ENCODE data around the gene MLPH. TPM values are rescaled to one million over a fixed set of nuclear protein-coding genes. Genes with fewer than 3 reads are reported as not detected.

Gene MLPH
- total and polyA plus RNA-seq, 2 of the 13 experiments (the other 11 are each of a cell fraction or from before 2014, with no cell fraction given), result 0.12 TPM; not detected in 1

DNA sequence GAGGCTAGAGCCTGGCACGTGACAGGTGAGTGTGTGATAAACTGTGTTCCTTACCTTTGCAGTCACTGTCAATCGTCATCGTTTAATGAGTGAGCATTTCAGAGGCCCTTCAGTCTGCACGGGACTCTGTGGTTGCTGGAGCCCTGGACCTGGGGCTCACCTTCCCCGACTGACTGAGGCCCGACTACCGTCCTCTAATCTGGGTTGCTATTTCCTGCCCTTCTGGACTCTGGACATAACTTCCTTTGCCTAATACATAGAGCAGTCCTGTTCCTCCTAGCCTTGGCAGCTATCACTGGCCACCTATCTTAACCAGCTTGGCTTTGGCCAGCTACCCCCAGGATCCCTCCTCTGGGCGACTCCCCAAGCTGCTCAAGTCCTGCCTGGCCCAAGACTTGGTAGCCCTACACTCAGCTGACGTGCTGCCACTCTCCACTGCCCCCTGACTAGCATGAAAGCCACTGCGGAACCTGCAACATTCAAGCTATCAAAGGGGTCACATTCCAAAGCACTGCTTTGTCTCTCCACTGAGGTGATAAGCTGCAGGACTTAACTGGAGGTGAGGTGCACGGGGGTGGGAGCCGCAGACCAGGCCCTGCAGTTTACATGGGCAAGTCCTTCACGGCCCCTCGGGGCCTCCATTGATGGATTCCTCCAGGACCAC, 114.5 kb downstream of the MLPH start (continued):
- TF ChIP-seq PHF21A (CRISPR knock-in tag; IDR thresholded peaks at IDR 0.05) (peak; percentile 97), WIZ (CRISPR knock-in tag; IDR thresholded peaks at IDR 0.05) (no peak), ZNF431 (CRISPR knock-in tag; IDR thresholded peaks at IDR 0.05; ENCODE audit: borderline replicate concordance, low read depth) (peak; percentile 64; the same call in 1 of the 2 replicates), SALL2 (CRISPR knock-in tag; IDR thresholded peaks at IDR 0.05) (0 out of 2 replicates have a peak, but pooled peaks have one; percentile 48), ZNF124 (CRISPR knock-in tag; IDR thresholded peaks at IDR 0.05) (peak; percentile 94), ZNF788 (CRISPR knock-in tag; IDR thresholded peaks at IDR 0.05; ENCODE audit: borderline replicate concordance) (peak; percentile 83), ARID2 (CRISPR knock-in tag; IDR thresholded peaks at IDR 0.05; ENCODE audit: borderline replicate concordance) (peak; percentile 88; the same call in 1 of the 2 replicates), TCF7 (IDR thresholded peaks at IDR 0.05; ENCODE audit: low read depth) (no peak), ZNF333 (CRISPR knock-in tag; IDR thresholded peaks at IDR 0.05; ENCODE audit: borderline replicate concordance) (no peak; the same call in 1 of the 2 replicates), PHF20 (CRISPR knock-in tag; IDR thresholded peaks at IDR 0.05) (peak; percentile 38; the same call in 1 of the 2 replicates)
- TF ChIP-seq, protein P1, sequence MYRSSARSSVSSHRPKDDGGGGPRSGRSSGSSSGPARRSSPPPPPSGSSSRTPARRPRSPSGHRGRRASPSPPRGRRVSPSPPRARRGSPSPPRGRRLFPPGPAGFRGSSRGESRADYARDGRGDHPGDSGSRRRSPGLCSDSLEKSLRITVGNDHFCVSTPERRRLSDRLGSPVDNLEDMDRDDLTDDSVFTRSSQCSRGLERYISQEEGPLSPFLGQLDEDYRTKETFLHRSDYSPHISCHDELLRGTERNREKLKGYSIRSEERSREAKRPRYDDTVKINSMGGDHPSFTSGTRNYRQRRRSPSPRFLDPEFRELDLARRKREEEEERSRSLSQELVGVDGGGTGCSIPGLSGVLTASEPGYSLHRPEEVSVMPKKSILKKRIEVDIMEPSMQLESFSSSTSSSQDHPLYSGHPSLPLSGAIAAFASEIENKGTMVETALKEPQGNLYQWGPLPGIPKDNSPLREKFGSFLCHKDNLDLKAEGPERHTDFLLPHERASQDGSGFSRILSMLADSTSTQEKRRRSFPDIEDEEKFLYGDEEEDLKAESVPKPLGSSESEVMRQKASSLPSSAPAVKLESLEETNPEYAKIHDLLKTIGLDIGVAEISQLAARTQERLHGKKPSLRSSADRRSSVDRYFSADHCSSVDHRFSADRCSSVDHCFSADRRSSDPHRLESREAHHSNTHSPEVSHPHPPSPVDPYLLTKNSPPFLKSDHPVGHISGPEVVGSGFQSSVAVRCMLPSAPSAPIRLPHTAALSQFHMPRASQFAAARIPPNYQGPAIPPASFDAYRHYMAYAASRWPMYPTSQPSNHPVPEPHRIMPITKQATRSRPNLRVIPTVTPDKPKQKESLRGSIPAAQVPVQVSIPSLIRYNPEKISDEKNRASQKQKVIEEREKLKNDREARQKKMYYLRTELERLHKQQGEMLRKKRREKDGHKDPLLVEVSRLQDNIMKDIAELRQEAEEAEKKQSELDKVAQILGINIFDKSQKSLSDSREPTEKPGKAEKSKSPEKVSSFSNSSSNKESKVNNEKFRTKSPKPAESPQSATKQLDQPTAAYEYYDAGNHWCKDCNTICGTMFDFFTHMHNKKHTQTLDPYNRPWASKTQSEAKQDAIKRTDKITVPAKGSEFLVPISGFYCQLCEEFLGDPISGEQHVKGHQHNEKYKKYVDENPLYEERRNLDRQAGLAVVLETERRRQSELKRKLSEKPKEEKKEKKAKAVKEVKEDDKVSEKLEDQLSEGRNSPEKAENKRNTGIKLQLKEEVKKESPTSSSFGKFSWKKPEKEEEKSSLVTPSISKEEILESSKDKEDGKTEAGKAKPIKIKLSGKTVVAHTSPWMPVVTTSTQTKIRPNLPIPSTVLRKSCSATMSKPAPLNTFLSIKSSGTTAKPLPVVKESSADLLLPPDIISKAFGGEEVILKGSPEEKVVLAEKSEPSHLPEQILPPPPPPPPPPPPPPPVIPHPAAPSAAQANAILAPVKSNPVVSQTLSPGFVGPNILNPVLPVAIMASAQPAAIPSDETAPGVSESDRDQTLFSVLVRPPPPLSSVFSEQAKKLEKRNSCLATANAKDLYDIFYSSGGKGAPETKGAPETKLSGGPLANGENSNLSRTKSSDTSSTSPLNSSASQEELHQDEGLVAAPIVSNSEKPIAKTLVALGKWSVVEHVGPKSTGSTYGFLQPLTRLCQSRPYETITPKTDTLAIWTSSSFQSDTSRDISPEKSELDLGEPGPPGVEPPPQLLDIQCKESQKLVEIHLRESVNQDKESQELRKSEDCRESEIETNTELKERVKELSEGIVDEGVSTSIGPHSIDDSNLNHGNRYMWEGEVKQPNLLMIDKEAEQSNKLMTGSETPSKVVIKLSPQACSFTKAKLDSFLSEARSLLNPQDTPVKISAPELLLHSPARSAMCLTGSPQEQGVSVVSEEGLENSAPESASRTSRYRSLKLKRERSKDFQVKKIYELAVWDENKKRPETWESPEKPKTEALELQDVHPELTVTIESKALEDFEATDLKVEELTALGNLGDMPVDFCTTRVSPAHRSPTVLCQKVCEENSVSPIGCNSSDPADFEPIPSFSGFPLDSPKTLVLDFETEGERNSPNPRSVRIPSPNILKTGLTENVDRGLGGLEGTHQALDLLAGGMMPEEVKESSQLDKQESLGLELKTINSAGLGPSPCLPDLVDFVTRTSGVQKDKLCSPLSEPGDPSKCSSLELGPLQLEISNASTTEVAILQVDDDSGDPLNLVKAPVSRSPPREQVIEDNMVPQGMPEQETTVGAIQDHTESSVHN (CRISPR knock-in tag; IDR thresholded peaks at IDR 0.05), result peak; percentile 83; the same call in 1 of the 2 replicates
- TF ChIP-seq, protein P2, sequence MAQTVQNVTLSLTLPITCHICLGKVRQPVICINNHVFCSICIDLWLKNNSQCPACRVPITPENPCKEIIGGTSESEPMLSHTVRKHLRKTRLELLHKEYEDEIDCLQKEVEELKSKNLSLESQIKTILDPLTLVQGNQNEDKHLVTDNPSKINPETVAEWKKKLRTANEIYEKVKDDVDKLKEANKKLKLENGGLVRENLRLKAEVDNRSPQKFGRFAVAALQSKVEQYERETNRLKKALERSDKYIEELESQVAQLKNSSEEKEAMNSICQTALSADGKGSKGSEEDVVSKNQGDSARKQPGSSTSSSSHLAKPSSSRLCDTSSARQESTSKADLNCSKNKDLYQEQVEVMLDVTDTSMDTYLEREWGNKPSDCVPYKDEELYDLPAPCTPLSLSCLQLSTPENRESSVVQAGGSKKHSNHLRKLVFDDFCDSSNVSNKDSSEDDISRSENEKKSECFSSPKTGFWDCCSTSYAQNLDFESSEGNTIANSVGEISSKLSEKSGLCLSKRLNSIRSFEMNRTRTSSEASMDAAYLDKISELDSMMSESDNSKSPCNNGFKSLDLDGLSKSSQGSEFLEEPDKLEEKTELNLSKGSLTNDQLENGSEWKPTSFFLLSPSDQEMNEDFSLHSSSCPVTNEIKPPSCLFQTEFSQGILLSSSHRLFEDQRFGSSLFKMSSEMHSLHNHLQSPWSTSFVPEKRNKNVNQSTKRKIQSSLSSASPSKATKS (CRISPR knock-in tag; IDR thresholded peaks at IDR 0.05), result no peak
- TF ChIP-seq, protein P3, sequence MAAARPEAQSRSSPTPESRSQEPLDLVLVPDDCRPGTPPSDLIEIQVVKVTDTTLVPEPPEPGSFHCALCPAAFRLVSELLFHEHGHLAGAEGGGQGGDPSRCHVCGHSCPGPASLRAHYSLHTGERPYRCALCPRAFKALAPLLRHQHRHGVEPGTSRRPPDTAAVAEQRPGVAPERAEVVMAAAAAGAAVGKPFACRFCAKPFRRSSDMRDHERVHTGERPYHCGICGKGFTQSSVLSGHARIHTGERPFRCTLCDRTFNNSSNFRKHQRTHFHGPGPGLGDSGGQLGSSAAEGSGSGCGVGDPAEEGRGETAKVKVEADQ (CRISPR knock-in tag; IDR thresholded peaks at IDR 0.05; ENCODE audit: borderline replicate concordance), result 0 out of 2 replicates have a peak, but pooled peaks have one; percentile 12
- TF ChIP-seq, protein P4, sequence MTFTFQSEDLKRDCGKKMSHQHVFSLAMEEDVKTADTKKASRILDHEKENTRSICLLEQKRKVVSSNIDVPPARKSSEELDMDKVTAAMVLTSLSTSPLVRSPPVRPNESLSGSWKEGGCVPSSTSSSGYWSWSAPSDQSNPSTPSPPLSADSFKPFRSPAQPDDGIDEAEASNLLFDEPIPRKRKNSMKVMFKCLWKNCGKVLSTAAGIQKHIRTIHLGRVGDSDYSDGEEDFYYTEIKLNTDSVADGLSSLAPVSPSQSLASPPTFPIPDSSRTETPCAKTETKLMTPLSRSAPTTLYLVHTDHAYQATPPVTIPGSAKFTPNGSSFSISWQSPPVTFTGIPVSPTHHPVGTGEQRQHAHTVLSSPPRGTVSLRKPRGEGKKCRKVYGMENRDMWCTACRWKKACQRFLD (CRISPR knock-in tag; IDR thresholded peaks at IDR 0.05; ENCODE audit: borderline replicate concordance), result no peak
